A204.1 (cell line): ENCODE data around the gene SNUPN.
A peak's percentile ranks its signal among the peaks of the same experiment; 100 is the strongest.

Source experiments
- FAIRE-seq: peaks from 2 replicates; lab custom pipeline; 2012; peaks lifted over from hg19 to GRCh38; lab: Jason Lieb, UNC

SNUPN gene

DNA sequence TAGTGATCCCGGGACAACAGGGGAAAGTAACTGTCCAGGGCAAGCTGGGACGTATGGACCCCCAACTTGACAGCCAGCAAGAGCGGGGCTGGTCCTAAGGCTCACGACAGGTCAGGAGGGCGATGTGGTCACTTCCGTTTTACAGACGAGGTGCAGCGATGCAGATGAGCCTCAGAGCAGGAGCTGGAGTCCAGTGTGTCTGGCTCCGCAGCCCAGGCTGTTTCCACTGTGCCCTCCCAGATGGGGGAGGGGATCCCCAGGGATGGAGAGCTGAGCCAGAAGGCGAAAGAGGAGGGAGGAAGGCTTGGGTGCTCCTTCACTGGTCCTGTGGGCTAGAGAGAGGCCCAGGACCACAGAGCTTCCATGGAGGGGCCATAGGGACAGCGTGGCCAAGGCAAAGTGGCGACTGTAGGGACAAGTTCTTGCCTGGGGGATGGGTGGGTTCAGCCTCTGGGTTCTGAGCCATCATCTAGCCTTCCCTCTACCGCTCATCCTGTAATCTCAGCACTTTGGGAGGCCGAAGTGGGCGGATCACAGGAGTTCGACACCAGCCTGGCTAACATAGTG lies 27.9 kb upstream of the SNUPN start:
- no peak for FAIRE-seq

DNA sequence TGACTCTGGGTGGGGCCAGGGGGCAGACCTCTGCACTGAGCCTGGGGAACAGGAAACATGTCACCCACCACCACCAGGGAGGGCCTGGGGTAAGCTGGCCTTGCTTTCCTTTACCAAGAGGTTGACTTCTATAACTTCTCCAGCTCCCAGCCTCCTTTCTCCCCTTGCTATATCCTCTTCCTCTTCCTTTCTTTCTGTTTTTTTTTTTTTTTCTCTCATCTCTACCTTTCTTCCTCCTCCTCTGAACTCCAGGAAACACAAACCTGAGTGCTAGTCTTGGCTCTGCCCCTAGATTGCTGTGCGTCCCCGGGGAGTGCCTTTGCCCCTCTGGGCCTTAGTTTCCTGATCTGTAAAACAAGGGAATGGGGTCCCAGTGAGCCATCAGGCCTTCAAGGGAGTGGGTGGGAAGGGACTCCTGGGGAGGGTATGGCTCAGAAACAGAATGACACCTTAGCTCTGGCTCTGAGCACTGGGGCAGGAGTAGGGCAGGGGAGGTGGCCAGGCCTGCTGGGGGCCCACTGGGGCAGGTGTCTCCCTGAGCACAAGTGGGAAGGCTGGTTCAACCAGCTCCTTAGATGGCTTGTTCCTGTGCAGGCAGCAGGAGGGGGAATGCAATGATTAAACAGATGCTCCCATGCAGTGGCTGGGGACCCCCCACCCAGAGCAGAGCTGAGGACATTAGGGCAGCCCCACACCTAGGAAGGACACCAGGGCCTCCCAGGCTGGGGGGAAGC lies 26.5 kb upstream of the SNUPN start:
- no peak for FAIRE-seq

DNA sequence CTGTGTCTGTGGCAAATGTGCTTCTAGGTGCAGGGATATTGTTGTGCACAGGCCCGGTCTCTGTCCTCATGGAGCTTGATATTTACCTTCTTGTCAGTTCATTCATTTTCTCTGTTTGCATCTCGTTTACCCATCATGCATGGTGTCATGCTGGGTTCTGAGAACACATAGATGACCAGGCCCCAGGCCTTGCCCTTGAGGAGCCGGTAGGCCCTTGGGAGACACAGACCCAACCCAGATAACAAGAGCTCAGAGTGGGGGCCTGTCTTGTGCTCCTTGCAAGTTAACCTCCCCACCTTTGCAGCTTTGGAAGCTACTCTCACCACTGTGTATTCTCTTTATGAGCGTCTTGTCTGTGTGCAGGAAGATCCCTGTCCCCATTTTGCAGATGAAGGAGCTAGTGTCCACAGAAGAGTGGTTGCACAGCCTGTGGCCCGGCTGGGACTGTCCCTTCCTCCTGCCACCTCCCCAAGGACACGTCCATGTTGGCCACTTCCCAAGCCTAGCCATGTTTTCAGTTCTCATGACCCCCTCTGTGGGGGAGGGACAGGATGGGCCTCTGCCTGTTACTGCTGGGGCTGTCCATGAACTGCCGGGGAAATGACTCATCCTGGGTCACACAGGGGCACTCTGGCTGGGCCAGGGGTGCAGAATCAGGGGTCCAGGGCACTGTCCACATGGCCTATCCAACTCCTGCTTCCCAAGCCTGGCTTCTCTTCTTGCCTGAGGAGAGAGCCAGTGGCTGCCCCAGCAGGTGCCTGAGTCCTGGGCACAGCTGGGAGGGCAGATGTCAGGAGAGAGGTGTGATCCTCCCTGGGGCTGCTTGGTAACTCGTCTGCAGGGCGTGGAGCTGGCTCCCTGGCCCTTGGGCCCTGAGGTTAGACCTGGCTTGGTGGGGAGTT lies 25.6 kb upstream of the SNUPN start:
- FAIRE-seq, result no peak

DNA sequence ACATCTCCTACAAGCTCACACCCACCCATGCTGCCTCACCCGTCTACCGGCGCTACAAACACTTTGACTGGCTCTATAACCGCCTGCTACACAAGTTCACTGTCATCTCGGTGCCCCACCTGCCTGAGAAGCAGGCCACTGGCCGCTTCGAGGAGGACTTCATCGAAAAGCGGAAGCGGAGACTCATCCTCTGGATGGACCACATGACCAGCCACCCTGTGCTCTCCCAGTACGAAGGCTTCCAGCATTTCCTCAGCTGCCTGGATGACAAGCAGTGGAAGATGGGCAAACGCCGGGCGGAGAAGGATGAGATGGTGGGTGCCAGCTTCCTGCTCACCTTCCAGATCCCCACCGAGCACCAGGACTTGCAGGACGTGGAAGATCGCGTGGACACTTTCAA lies 24.3 kb upstream of the SNUPN start:
- FAIRE-seq, result no peak

DNA sequence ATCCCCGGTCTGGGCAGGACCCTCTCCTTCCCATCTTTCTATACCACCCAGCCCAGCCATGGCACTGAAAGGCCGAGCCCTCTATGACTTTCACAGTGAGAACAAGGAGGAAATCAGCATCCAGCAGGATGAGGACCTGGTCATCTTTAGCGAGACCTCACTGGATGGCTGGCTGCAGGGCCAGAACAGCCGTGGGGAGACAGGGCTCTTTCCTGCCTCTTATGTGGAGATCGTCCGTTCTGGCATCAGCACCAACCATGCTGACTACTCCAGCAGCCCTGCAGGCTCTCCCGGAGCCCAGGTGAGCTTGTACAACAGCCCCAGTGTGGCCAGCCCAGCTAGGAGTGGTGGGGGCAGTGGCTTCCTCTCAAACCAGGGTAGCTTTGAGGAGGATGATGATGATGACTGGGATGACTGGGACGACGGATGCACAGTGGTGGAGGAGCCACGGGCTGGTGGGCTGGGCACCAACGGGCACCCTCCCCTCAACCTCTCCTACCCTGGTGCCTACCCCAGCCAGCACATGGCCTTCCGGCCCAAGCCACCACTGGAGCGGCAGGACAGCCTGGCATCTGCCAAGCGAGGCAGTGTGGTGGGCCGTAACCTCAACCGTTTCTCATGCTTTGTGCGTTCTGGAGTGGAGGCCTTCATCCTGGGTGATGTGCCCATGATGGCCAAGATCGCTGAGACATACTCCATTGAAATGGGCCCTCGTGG lies 23.7 kb upstream of the SNUPN start:
- no peak for FAIRE-seq

DNA sequence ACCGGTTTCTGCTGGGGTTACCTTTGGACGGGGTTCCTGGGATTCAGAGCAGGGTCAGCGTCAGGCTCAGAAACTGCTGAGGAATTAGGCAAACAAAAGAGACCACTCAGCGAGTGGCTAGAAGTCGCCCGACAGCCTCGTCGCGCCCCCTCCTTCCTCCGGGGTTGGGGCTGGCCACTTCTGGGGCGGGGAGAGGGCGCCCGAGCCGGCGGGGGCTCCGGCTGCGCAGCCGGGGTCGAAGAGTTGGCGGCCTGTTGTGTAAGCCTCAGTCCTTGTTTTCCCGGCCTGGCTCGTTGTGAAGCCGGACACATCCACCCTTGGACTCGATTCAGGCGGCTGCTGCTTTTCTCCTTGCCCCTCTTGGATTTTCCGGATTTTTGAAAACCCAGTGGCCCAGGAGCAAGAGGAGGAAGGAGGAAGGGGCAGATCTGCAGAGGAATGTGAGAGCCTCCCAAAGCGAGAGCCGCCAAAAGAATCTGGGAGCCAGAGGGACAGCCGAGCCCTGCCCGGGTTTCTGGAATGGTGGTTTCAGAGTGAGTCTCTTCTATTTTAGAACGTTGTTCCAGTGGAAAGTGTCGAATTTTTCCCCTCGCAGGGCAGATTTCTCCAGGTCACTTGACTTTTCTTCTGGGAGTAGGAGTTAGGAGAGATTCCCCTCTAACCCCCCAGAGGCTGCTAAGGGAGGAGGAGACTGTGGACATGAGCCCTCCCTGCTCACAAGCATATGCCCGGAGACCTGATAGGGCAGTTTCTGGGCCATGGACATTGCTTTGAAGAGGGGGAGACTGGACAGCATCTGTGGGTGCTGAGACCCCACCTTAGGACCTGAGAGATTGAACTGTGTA lies 22.9 kb upstream of the SNUPN start:
- no peak for FAIRE-seq

DNA sequence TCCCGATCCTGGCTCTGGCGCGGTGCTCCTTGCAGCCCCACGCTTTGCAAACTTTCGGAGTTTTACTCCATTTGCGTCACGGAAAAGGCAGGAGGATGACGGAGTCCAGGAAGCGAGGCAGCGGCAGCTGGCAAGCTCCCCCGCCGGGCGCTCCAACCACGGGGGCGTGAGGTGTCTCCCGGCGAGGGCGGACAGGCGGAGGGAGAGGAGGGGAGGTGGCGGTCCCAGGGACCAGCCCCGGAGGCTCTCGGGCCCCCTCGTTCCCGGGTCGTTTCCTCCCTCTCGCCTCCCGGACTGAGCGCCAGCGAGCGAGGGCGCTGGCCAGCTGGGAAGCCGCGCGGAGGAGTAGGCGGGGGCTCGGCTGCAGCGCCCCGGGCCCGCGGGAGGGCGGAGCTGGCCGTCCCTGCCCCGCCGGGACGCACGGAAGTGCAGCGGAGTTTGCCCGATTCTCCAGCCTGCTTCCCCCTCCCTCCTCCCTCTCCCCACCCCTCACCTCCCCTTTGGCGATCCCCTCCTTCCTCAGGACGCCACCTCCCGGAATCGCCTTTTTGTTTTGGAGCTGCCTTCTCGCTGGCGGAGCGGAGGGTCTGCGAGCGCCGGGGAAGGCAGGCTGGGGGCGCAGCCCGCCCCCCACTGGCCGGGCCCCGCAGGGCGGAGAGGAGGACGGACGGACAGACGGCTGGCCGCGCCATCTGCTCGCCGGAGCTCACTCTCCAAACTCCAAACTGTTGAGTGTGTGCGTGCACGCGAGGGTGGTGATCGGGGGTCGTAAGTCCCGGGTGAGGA lies 22.0 kb upstream of the SNUPN start, which contains the start of gene SNX33:
TSS of gene SNX33 (plus strand) at position 543 of the 786 bp plus-strand sequence. CDS start 1,191 bp downstream, outside the sequence.
- FAIRE-seq, result no peak

DNA sequence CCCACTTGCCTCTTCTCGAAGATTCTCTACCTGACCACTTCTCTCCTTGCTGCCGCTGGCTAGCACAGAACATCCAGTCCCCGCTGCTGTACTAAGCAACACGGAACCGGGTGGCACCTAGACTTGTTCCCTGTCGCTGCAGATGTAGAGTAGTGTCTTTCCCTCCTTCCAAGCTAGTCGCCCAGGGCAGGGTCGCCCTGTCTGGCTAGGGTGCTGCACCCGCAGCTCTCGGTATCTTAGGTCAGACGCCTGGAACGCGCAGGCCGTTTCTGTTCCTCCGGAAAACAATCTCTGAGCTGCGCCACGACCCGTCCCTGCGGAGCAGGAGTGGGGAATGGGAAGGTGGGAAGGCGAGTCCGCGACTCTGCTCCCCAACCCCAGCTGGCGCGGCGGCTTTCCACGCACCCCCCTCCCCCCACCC lies 21.4 kb upstream of the SNUPN start:
- no peak for FAIRE-seq

DNA sequence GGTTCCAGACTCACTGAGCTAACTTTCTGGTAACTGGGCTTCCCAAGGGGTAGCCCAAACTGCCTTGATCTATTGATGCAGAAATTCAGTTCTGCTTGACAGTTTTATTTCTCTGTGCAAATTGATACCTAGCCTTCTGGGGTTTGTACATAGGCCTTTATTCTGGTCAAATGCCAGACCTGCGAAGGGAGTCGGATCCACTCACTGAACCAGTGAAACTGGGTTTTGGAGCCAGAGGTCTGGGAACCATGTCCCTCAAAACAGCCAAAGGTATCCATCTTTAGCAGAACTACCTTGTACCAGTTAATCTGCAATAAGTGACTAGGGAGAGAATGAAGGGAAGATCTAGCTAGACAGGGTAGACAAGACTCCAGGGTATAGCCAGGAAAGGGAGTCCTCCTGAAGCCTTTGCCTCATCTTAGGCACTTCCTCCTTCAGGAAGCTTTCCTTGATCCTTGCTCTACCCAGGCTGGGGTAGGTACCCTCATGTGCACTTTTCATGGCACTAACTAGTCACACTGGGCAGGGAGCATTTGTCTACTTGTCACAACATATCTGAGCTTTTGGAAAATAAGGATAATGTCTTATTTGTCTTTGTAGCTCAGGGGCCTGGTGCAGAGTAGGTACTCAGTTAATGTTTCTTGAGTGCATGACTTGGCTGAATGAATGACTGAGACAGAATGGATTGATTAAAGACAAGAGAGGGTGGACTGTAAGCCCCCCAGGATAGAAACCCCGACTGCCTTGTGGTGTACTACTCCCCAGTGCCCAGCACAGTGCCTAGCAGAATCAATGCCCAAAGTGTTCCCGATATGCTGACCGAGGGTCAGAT lies 20.8 kb upstream of the SNUPN start:
- no peak for FAIRE-seq

DNA sequence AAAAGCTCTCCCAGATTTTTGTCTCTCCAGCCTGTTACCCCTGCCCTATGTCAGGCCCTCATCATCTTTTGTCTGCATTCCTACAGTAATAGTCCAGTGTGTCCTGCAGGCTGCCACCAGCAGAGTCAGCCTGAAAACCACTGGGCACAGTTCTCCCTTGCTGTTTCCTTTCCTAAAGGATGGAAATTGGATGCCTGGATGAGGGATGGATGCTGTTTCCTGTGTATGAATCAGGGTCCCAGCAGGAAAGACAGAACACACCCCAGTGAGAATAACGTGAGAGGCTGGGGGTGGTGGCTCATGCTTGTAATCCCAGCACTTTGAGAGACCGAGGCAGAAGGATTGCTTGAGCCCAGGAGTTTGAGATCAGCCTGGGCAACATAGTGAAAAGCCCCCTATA lies 18.9 kb upstream of the SNUPN start:
- FAIRE-seq, result no peak

DNA sequence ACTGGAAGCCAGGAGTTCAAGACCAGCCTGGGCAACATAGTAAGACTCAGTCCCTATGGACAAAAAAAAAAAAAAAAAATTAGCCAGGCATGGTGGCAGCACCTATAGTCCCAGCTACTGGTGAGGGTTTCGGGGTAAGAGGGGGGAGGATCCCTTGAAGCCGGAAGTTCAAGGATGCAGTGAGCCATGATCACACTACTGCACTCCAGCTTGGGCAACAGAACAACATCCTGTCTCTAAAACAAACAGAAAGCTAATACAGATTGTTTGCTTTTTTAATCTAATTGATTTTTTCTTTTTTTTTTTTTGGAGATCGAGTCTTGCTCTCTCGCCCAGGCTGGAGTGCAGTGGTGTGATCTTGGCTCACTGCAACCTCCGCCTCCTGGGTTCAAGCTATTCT lies 16.1 kb upstream of the SNUPN start:
- FAIRE-seq, result no peak

DNA sequence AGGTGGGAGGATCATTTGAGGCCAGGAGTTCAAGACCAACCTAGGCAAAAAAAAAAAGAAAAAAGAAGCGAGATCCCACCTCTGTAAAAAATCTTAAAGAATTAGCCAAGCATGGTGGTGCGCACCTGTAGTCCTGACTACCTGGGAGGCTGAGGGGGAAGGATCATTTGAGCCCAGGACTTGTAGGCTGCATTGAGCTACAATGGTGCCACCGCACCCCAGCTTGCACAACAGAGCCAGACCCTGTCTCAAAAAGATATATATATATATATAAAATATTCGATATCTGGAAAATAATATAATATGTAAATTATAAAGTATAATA lies 15.6 kb upstream of the SNUPN start:
- no peak for FAIRE-seq

DNA sequence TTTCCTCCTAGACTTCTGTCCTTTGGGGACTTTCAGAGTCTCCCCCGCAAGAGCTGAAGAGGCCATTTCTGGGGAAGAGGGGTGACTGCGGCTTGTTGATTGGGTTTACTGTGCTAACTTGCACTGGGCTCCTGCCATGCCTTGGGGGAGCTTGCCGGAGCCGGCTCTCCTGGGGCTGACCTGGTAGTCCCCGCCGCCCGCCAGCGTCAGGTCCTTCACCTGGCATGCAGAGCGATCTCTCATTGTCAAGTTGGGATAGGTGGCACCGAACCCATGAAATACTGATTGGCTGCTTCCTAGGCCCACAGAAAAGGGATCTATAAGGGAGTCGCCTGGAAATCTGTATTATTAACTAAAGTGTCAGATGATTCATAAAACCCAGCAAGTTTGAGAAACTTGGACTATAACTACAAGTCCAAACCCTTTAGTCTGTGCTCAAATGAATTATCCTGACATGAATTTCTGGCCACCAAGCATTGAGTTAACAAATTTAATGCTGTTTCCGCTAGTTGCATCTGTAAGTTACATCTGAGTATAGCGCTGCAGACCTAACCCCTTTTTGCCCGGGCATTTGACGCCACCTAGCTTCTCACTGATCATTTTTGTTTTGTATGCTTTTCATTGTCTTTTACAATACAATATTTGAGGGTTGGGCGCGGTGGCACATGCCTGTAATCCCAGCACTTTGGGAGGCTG lies 15.1 kb upstream of the SNUPN start:
- no peak for FAIRE-seq

DNA sequence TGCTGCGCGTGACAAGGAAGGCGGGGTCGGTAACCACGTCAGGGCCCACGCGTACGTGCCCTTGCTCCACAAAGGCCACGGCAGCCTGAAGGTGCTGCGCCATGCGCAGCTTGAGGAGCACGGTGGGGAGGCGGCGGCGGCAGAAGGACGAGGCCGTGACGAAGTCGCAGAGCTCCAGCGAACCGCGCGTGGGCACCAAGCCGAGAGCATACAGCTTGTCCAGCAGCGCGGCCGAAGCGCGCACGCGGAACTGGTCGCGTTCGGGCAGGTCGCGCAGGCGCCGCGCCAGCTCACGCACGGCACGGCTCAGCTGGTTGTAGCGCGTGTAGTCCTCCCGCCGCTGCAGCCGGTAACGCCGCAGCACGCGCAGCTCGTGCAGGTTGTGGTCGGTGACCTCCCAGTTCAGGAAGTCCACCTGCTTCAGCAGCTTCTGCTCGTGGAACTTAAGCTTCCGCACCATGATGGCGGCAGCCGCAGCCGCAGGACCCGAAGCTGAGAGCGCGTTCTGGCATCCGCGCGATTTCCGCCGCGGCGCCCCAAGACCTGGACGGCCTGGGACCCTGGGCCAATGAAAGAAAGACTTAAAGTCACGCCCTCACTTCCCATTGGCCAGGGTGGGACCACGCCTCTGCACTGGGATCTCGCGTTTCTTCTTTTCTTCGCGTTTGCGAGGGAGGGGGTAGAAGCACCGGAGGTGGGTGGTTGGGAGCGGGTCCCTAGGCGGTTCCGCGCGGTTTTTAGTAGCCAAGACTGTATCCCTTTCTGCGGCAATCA lies 14.4 kb upstream of the SNUPN start, which contains the start of gene IMP3:
TSS of gene IMP3 (minus strand) at position 516 of the 774 bp plus-strand sequence. CDS start at position 460, 56 bp downstream.
- peak; percentile 83 for FAIRE-seq

DNA sequence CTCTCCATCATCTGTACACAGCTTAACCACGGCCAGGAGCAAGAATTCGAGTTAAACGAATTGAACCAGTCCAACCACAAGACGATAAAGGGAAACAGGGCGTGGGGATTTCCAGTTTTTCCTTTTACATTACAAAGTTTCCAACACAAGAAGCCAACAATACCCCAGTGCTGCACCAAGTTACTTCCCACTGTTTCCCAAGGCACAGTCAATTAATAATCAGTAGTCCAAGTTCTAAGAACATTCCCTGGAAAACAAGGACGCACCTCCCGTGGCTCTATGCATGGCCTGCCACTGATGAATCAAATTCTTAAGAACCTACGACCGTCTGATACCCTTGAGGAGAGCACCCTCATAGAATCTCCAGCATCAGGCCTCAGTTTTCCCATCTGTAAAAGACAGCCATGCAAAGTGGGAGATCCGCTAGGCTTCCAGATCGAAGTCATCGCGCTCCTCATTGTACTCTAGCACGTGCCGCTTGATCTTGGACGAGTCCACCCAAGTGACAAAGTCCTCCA lies 13.7 kb upstream of the SNUPN start:
- no peak for FAIRE-seq

DNA sequence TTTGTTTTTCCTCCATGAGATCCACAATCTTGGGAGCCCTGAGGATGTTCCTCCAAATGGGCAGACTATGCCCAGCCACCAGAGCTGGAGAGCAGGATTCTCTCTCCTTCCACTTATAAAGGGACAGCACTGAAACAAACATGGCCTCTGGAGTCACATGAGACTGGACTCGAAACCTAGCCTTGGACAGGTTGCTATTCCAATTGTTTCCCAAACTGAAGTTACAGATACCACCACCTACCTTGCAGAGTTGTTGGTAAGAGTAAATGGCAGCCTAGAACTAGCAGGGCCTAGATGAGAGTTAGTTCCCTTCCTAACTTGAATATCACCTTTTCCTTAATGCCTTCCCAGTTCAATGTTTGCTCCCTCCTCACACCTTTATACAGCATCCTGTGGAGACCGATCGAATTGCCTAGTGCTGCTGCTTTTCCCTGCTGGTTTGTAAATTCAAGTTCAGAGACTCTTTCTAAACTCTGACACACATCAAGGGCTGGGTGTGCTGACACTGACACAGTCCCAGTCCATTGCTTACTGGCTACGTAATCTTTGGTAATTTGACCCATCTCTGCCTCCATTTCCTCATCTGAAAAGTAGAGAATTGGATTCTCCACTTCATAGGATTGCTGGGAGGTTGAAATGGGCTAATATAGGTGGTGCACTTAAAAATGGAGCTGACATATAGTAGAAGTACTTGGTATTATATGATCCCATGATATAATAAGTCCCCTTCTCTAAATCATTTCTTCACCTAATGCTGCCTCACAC lies 11.9 kb upstream of the SNUPN start:
- FAIRE-seq, result no peak

DNA sequence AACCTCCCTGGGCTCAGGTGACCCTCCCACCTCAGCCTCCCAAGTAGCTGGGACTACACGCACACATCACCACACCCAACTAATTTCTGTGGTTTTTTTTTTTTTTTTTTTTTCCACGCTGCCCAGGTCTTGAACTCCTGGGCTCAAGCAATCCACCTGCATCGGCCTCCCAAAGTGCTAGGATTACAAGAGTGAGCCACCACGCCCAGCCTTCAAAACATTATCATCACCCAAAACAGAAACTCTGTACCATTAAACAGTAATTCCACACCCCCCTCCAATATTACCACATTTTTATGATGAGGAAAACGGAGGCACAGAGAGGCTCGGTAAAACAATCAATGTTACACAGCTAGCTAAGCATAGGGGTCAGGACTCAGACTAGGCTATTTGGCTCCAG lies 10.5 kb upstream of the SNUPN start:
- no peak for FAIRE-seq
